NK-92 (cell line): ENCODE data around the gene MSLN.

Experiments used
- DNase-seq: peaks from one replicate; lab custom pipeline; 2025; ENCODE audit not compliant: unreplicated experiment; lab: John Stamatoyannopoulos, UW

The MSLN gene

DNA sequence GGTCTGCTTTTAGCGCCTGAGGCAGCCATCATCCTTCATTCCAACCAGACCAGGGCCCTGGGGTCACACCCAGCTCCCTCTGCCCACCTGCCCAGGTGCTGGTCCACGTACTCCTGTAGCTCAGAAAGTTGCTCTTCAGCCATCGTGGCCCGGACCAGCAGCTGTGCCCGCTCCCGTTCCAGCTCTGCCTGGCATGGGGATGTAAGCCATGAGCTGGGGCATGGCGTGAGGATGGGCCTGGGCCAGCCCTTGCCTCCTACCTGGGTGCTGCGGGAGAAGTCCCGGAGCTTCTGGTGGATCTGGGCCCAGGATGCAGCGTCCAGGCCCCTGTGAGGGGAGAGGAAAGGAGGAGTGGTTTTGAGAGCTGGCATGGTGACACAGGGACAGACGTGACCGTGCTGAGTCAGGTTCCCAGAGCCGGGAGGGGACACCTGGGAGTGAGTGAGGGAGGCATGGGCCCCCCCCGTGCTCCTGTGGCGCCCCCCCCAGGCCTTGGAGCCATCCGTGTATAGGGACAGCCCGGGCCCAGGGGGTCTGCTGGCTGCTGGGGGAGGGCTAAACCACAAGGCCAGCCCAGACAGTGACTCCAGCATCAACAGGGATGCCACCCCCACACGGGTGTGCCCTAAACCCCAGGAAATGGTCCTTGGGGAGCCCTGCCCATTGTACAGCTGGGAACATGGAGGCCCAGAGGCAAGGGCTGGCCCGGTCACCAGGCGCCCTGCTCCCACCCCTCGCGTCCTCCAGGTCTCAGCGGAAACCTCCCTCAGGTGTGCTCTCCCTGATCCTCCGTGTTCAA is 37.5 kb upstream of the MSLN start:
- DNase-seq = no peak

DNA sequence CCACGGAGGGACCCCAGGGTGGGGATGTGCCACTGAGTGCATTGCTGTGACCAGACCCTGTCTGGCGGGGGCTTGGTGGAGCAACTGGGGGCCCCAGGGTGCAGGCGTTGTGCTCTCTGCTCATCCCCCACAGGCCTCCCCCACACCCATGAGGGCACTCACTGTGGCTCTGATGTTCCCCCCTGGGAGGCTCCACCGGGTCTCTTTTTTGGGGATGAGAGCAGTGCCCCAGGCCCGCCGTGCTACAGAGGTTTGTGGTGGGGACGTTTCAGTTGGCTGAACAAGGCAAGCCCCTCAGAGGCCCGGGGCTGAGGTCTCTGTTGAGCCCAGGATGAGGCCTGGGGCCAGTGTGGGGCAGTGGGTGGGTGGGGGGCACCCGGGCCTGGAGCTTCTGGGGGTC is 36.8 kb upstream of the MSLN start:
- no peak for DNase-seq

DNA sequence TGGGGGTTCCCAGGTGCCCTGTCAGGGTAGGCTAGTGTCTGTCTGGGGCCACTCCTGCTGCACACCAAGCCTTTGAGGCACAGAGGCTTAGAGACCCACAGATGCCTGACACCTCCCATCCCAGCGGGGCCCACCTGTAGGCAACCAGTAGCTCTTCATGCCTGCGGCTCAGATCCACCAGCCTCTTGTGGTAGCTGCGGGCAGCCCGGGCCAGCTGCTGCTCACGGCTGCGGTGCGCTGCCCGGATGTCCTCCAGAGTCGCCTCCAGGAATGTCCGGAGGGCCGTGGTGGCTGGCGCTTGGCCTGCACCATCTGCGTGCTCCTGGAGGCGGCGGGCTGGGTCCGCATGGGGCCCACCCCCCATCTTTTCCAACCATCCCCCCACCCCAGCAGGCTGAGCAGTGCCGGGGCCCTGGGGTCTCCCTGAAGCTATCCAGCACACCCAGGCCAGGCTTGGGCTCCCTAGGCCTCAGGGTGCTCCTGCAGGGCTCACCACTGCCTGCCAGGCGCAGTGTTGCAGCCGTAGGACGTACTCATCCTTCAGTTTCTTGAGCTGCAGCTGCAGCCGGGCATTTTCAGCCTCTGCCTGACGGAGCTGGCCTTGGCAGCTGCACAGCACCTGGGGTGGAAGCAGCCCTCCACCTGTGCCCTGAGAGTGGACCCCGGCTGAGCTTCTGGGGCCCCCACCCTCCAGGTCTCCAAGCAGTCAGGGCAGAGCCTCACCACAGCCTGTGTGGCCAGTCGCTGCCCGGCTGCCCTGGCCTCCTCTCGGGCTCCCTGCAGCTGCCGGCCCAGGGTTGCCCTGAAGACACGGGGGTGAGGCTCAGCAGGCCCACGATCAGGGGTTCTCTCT is 36.1 kb upstream of the MSLN start:
- DNase-seq = no peak

DNA sequence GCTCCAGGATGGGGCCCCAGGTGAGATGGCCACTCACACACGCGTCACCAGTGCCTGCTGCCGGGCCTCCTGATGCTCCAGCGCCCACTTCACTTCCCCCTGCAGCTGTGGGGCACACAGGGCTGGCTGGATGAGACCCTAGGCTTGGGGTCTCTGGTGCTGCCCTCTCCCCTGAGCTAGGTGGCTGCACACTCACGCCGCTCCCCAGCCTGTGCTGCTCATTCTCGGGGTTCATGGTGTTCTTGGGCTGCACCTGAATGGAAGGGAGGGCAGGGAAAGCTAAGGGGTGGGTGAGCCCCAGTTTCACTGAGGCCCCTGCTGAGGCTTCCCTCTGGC is 35.5 kb upstream of the MSLN start:
- no peak for DNase-seq

DNA sequence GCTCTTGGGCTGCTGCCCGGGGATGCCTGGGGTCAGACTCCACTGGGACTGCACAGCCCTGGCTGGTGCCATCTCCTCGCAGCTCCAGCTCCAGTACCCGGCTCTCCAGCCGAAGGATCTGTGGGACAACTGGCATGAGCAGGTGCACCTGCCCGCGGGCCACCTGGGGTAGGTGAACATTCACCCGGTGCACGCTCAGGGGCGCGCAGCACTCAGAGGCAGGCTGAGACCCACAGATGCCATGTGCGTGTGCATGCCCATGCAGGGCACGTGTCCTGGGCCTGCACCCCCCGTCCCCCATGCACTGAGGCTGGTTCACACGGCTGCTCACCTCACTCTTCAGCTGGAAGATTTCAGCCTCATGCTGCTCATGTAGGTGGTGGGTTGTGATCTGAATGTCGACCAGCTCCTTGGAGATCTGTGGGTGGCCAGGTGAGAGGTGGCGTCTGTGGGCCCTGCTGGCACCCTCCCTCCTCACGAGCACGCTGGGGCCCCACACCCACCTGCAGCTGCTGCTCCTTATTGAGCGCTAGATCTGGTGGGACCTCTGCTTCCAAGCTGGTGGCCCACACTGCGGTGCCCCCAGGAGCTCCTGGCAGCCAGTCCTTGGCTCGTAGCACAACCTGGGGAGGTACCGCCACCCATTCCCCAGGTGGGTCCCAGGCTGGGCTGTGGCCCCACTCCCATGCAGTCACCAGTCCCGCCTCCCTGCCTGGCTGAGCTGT is 34.9 kb upstream of the MSLN start:
- no peak for DNase-seq

DNA sequence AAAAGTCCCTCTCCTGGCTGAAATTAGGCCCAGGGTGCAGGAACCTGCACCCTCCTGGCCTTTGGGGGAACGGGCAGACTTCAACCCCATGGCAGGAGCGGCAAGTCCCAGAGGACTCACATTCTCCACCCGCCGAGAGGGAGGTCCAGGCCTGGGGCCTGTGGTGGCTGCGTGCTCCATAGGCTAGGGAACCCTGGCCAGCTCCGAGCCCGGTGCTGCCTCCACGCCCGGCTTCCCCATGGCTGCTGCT is 34.4 kb upstream of the MSLN start:
- no peak for DNase-seq

DNA sequence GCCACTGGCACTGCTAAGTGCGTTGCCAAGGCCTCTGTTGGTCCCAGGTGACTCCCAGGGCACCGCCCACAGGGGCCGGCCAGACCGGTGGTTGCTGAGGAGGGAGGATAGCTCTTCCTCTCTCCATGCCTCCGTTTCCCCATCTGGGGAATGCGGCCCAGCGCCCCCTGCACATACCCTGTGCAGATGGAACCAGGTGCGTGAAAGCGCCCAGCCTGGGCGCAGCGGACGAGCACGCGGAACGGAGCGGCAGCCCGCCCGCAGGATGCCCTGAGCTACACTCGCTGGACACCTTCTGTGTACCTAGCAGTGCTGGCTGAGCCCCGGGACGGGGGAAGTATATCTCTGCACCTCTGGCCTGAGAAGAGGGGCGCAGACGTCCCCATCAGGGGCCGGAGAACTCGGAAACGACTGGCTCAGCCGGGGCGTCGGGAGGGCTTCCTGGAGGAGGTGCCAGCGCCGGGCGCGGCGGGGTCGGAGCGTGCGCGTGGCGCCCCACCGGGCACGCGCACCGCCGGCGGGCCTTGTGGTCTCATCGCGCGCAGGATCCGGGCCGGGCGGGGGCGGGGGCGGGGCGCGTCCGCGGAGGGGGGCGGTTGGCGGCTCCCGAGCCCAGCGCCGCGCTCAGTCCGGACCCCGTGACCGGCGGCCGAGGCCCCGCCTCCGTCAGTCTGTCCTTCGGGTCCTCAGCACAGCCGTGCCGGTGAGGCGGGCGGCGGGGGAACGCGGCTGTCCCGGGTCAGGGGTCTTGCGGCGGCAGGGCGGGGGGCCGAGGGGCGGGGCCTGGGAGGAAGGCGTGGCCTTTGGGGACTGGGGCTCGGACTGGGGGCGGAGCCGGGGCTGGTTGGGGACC is 33.9 kb upstream of the MSLN start, which contains the start of the genes CCDC78 and HAGHL:
CCDC78 (minus strand) TSS at position 6 of the 853 bp plus-strand sequence. CDS start 76 bp downstream, outside the sequence.
HAGHL (plus strand) TSS at position 669 of the 853 bp plus-strand sequence. CDS start 404 bp downstream, outside the sequence.
- DNase-seq = no peak

DNA sequence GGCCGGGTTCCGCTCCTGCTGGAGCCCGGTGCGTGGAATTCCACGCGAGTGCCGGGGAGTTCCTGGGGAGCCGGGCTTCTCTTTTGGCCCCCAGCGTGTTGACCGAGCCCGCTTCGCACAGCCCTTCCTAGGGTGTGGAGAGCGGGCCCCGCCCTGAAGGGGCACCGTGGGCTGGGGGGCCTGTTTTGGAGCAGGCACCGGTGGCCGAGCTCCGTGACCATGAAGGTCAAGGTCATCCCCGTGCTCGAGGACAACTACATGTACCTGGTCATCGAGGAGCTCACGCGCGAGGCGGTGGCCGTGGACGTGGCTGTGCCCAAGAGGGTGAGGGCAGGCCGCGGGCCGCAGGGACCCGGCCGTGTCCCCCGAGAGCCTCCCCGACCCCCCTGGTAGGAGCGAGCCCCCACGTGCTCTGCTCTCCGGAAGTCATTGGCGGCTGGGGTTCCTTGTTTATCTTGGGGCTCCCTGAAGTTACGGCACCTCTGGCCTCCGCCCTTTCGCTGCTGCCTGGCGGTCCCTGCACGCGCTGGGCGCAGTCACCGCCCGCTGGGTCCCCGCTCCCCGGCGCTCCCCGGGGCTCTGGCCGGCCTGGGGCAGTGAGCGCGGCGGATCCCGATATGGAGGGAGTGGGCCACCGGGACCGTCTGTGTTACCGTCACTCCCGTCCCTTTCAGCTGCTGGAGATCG is 33.1 kb upstream of the MSLN start:
- DNase-seq = no peak

DNA sequence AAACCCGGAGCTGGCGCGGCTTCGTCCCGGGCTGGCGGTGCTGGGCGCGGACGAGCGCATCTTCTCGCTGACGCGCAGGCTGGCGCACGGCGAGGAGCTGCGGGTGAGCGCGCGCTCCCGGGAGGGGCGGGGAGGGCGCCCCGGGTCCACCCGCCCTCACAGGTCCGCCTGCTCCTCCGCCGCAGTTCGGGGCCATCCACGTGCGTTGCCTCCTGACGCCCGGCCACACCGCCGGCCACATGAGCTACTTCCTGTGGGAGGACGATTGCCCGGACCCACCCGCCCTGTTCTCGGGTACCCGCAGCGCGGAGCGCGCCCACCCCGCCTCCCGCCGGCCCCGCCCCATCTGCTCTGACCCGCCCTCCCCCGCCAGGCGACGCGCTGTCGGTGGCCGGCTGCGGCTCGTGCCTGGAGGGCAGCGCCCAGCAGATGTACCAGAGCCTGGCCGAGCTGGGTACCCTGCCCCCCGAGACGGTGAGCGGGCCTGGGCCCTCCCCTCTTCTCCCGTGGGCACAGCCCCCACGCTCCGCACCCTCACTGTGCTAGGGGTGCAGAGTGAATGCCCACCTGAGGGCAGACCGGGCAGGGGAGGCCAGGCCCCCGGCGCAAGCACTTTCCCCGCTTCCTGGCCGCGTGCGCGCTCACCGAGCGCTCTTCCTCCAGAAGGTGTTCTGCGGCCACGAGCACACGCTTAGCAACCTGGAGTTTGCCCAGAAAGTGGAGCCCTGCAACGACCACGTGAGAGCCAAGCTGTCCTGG is 32.2 kb upstream of the MSLN start:
- no peak for DNase-seq

DNA sequence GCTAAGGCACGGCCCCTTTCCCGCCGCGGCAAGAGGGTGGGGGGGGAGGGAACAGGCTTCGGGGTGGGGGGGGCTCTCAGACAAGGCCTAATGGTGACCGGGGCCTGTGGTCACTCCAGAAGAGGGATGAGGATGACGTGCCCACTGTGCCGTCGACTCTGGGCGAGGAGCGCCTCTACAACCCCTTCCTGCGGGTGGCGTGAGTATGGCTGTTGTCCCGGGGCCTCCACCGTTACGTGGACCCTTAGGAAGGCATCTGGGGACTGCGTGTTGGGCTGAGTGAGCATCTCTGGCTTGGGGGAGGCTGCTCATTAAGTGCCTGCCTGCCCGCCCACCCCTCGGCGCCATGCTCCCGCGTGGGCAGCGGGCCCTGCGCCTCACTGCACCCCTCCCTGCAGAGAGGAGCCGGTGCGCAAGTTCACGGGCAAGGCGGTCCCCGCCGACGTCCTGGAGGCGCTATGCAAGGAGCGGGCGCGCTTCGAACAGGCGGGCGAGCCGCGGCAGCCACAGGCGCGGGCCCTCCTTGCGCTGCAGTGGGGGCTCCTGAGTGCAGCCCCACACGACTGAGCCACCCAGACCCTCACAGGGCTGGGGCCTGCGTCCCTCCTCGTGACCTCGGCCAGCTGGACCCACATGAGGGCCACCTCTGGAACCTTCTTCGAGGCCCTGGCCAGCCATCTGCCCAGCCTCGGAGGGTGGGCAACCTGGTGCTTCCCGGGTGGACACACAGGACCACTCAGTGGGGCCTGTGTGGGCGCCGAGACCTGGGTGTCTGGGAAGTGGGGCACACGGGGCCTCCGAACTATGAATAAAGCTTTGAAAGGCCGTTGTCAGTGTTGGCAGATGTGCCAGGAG is 31.4 kb upstream of the MSLN start:
- DNase-seq = no peak

DNA sequence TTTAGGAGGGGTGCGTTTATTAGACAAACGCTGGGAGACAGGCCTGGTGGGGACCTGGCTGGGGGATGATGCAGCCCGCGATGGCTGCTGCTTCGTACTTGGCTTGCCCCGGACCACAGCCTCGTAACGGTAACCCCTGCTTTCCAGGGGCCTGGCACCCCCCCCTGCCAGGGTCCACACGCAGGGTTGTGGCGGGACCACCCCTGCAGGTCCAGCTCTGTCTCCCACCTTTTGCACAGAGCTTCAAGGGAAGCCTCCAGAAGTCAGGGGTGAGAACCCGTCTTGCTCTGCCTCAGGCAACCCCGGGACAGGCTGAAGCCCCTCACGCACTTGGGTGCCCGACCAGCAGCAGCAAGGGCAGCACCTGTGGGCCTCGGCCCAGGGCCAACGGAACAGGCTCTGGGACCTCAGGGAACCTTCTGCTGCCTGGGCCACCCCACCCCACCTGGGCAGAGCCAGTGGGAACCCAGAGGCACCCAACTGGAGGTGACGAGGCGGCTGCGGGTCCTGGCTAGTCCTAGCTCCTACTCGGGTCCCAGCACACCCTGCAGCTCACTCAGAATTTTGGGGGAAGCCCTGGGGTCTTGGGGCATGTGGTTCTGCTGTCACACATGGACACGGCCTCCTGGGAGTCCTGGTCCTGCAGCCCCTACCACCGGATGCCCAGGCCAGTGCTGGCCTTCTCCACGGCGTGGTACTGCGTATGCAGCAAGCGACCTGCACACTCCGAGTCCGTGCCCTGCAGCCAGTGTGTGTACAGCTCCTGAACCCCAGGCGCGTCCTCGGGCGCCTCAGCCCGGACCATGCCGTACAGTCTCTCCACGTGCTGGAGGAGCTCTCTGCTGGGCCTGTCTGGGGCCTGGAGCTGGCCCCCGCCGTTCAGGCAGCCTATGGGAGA is 30.5 kb upstream of the MSLN start:
- no peak for DNase-seq

DNA sequence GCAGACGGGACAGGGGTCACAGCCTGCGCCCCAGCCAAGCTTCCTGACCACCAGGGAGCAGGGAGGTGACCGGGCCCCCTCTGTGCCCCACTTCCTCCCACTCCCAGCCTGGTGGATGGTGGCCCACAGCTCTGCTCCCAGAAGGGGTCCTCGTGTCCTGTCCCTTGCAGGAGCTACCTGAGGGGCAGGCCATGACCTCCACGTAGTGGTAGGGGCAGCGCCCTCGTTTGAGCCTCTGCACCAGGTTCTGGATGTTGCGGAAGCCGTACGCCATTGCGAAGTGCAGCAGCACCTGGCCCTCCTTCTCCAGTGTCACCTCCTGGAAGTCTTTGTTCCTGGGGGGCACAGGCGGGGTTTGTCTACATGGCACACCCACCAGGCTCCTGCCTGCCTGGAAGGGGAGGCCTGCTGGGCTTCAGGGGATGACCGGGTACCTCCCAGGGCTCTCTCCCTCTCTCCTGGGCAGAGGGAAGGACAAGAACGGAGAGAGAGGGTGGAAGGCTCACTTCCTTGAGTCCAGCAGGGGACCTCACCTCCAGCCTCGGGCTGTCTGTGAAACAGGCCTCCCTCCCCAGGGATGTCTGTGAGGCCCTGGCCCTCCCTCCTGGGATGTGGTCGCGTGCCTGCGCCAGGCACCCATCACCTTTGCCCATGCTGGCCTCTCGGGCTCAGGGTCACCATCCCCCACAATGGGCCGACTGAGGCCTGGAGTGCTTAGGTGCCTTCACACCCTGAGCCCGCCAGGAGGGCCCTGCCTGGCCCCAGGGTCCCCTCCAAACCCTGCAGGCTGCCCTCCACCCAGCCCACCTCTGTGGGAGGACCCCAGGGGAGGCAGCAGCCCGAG is 29.6 kb upstream of the MSLN start:
- DNase-seq = no peak

DNA sequence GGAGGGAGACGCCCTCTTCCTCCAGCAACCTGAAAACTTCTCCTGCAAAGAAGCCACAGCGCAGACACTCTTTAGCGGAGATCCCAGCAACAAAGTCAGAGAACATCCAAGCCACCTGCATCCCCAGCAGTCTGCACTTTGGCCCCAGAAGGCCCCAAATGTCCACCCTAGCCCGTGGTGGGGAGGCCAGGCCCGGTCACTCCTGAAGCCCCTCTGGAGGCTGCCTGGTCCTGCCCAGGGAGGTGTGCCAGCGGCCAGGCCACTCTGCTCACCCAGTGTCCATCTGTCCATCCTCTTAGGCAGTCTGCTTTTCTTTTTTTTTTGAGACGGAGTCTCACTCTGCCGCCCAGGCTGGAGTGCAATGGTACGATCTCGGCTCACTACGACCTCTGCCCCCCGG is 28.2 kb upstream of the MSLN start:
- no peak for DNase-seq

DNA sequence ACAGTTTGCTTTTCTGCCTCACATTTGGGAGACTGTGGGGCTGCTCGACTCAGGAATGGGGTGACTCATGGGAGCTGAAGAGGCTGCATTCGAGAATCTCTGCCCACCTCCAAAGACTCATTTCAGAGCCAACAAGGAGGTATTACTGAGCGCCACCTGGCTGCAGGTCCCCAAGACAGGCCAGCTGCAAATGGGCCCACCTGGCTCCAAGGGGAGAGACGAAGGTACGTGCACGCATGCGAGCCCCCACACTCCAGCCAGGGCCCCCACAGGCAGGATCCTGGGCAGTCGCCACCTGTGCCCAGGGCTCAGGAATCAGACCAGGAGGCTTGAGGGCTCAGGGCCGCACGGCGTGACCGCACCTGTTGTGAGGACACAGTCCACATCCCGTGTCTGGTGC is 27.6 kb upstream of the MSLN start:
- DNase-seq = no peak

DNA sequence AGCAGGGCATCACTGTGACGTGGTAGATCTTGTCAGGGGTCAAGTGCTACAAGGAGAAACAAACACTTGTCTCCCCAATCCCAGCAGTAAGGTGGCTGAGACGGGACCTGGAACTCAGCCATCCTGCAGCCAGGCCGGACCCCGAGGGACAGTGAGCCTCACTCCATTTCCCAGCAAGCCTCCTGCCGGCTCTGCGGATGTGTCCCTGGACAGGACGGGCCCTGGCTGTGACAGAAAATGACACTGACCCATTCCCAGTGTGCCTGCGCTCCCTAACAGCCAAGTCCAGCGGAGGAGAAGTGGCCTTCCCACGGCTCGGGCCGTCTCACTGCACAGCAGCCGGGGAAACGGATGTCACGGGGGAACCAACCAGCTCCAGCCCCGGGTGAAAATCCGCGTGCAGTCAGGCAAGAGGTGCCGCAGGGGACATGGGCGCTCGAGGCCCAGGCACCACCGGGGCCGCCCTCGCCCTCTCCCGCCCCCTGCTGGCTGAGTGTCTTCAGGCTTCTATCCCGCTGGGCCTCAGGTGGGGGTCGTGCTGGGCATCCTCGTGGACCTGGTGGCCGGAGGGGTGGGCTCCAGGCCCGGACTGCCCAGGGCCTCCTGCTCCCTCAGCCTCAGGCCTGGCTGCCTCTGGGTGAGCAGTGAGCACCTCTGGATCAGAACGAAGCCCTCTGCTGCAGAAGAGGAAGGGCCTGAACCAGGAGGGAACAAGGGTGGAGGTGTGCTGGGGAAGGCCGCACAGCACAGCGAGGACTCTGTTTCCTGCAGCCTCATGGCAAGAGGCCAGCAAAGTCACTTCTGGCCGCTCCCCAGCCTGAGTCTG is 26.9 kb upstream of the MSLN start:
- DNase-seq = no peak
